SK-N-SH (cell line): ENCODE results near the gene FA2H.

Experiments
- CHD2 ChIP-seq: fragments of 150-350 bp; IDR thresholded peaks from 2 replicates; pipeline ENCODE4 v1.6.1; 2018; ENCODE audit warnings: low read length; ENCODE audit not compliant: partially characterized antibody
- CTCF ChIP-seq: fragments of 200-600 bp; sonication (generic); IDR thresholded peaks from 2 replicates; pipeline ENCODE4 v1.6.1; 2017; ENCODE audit warnings: antibody characterized with exemption, mild to moderate bottlenecking, moderate library complexity
- EP300 ChIP-seq, 2 experiments: IDR thresholded peaks; 2 replicates each; pipeline versions ENCODE4 v1.4.0 to v1.6.1; 2012; ENCODE audit warnings: borderline replicate concordance in 1 of 2, low read depth in 1 of 2, low read length in 1 of 2
- MAX ChIP-seq: IDR thresholded peaks from 2 replicates; pipeline ENCODE4 v1.4.0; 2012; ENCODE audit warnings: low read depth
- NFIC ChIP-seq: IDR thresholded peaks from 2 replicates; pipeline ENCODE4 v1.4.0; 2012; ENCODE audit warnings: borderline replicate concordance
- POLR2AphosphoS5 ChIP-seq: IDR thresholded peaks from 2 replicates; pipeline ENCODE4 v1.6.1; 2012; ENCODE audit warnings: low read depth, low read length
- RFX5 ChIP-seq: IDR thresholded peaks from 2 replicates; pipeline ENCODE4 v1.6.1; 2012; ENCODE audit warnings: mild to moderate bottlenecking, improper control_type of control experiment, low read length
- SIN3A ChIP-seq: IDR thresholded peaks from 2 replicates; pipeline ENCODE4 v1.6.1; 2012; ENCODE audit warnings: low read depth, mild to moderate bottlenecking, low read length, moderate library complexity, borderline replicate concordance
- TAF1 ChIP-seq: IDR thresholded peaks from 2 replicates; pipeline ENCODE4 v1.6.1; 2012; ENCODE audit warnings: low read depth, mild to moderate bottlenecking, low read length, moderate library complexity, borderline replicate concordance
- TCF12 ChIP-seq: IDR thresholded peaks from 2 replicates; pipeline ENCODE4 v1.4.0; 2012
- YY1 ChIP-seq: IDR thresholded peaks from 2 replicates; pipeline ENCODE4 v1.4.0; 2012; ENCODE audit warnings: low read depth, mild to moderate bottlenecking

DNA sequence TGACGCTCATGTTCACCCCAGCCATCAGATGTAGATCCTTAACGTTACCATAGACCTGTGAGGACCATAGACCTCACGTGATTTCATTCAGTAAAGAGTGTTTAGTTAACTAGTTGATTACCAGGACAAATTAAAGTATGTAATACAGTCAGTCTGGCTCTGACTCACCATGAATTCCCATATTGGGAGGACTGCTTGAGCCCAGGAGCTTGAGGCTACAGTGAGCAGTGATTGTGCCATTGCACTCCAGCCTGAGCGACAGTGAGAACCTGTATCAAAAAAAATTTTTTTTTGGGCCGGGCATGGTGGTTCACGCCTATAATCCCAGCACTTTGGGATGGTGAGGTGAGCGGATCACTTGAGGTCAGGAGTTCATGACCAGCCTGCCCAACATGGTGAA is 13.5 kb upstream of the FA2H start:
- TF ChIP-seq EP300 (IDR thresholded peaks at IDR 0.05; ENCODE audit: borderline replicate concordance in 1 of 2, low read depth in 1 of 2, low read length in 1 of 2): no peak
- TF ChIP-seq YY1: no peak
- TF ChIP-seq NFIC: no peak
- no peak for TF ChIP-seq POLR2AphosphoS5
- TF ChIP-seq CTCF: no peak
- no peak for TF ChIP-seq CHD2
- TF ChIP-seq TCF12: no peak
- TF ChIP-seq TAF1: no peak
- no peak for TF ChIP-seq MAX
- TF ChIP-seq RFX5: no peak
- TF ChIP-seq SIN3A: no peak
